Activated T-helper 2 cell treated with anti-CD3 and anti-CD28 coated beads, Interferon-gamma antibody, Interleukin-2, Interleukin-4, amounts not matched to agents 10 μg/mL and 5 μg/mL and 100 μg/mL, durations not matched to agents 14 hours and 24 hours and 36 hours (primary cell): ENCODE measurements around the gene PTH. TPM values are rescaled to one million over a fixed set of nuclear protein-coding genes. Genes with fewer than 3 reads are reported as not detected.
A peak's percentile ranks its signal among the peaks of the same experiment; 100 is the strongest.

ENCODE experiments used
- DNase-seq: peaks from one replicate; pipeline ENCODE4 v3.0.0; 2021; ENCODE audit warnings: low spot score
- H3K27ac Mint-ChIP-seq: one replicate; pipeline ENCODE4 v1.8.0; 2021; ENCODE audit warnings: mixed read lengths
- H3K27me3 Mint-ChIP-seq: one replicate; pipeline ENCODE4 v1.8.0; 2021; ENCODE audit warnings: low read depth, mixed read lengths
- H3K36me3 Mint-ChIP-seq: one replicate; pipeline ENCODE4 v1.8.0; 2021; ENCODE audit warnings: low read depth, mixed read lengths
- H3K4me1 Mint-ChIP-seq: one replicate; pipeline ENCODE4 v1.8.0; 2021; ENCODE audit warnings: low read depth, mixed read lengths
- H3K4me3 Mint-ChIP-seq: one replicate; pipeline ENCODE4 v1.8.0; 2021; ENCODE audit warnings: low read depth, mild to moderate bottlenecking, moderate library complexity, mixed read lengths
- H3K9me3 Mint-ChIP-seq: one replicate; pipeline ENCODE4 v1.8.0; 2021; ENCODE audit warnings: mixed read lengths
- intact Hi-C: fragments of 100-400 bp; cut with micrococcal nuclease; formaldehyde crosslinking; loops from one replicate; pipeline ENCODE4 v1.15.1; 2023
- total RNA-seq: library from RNA; stranded (reverse); gene quantifications from 2 replicates; pipeline ENCODE4 v1.2.3, GENCODE V29; 2022

Gene PTH
- total RNA-seq, 1 donor from 2014 or later: not detected

GRCh38 chr11:13473013-13473722, 22.6 kb downstream of the PTH start:
- no peak overlapping the region for H3K27ac Mint-ChIP-seq
- H3K27me3 Mint-ChIP-seq: peaks cover 22% of the 10 kb centered on the region
- no peaks in the 10 kb centered on the region for H3K36me3 Mint-ChIP-seq
- no peak overlapping the region for H3K4me3 Mint-ChIP-seq
- intact Hi-C loops: no loop called here
- H3K9me3 Mint-ChIP-seq: no peaks in the 10 kb centered on the region
- H3K4me1 Mint-ChIP-seq: no peaks in the 10 kb centered on the region
- DNase-seq: no peak

- intact Hi-C loops: loop anchor here (10.0 kb wide), 2 partner anchors 264 to 504 kb away; no protein-coding TSS in a partner anchor
- Mint-ChIP-seq H3K27ac (no peak overlapping the region), H3K9me3 (no peaks in the 10 kb centered on the region), H3K4me1 (peaks cover 6% of the 10 kb centered on the region), H3K4me3 (no peak overlapping the region), H3K36me3 (no peaks in the 10 kb centered on the region), H3K27me3 (peaks cover 18% of the 10 kb centered on the region)
- DNase-seq: no peak
Observed at GRCh38 chr11:13468750-13469149, 27.0 kb downstream of the PTH start.

- Mint-ChIP-seq H3K4me3 (no peak overlapping the region), H3K9me3 (no peaks in the 10 kb centered on the region), H3K27ac (no peak overlapping the region), H3K27me3 (peaks cover 11% of the 10 kb centered on the region), H3K4me1 (peaks cover 21% of the 10 kb centered on the region), H3K36me3 (no peaks in the 10 kb centered on the region)
- DNase-seq: no peak
- intact Hi-C loops: loop anchor here (10.0 kb wide), 2 partner anchors 261 to 501 kb away; no protein-coding TSS in a partner anchor
Observed at GRCh38 chr11:13465909-13466371, 29.9 kb downstream of the PTH start.

GRCh38 chr11:13463779-13464290, 32.0 kb downstream of the PTH start:
- H3K27ac Mint-ChIP-seq: peak overlapping the region; percentile 93
- peaks cover 11% of the 10 kb centered on the region for H3K36me3 Mint-ChIP-seq
- no peaks in the 10 kb centered on the region for H3K27me3 Mint-ChIP-seq
- no peak for DNase-seq
- H3K9me3 Mint-ChIP-seq: no peaks in the 10 kb centered on the region
- H3K4me1 Mint-ChIP-seq: peaks cover 30% of the 10 kb centered on the region
- intact Hi-C loops: loop anchor here (1.0 to 10.0 kb wide), 4 partner anchors 187 to 499 kb away; partner anchors contain the start of genes BMAL1 and FAR1
- peak overlapping the region; percentile 98 for H3K4me3 Mint-ChIP-seq

GRCh38 chr11:13462901-13463778, 32.7 kb downstream of the PTH start, which contains the start of gene BTBD10:
Gene BTBD10, minus strand, starts transcription at chr11:13463222. Its CDS starts 18,098 bp downstream, at chr11:13445124.
- peaks cover 11% of the 10 kb centered on the region for H3K36me3 Mint-ChIP-seq
- H3K9me3 Mint-ChIP-seq: no peaks in the 10 kb centered on the region
- intact Hi-C loops: loop anchor here (1.0 to 10.0 kb wide), 4 partner anchors 186 to 498 kb away; partner anchors contain the start of genes BMAL1 and FAR1
- peak within 1 kb of the TSS; percentile 98 for H3K4me3 Mint-ChIP-seq
- DNase-seq: peak; percentile 91
- peaks cover 30% of the 10 kb centered on the region for H3K4me1 Mint-ChIP-seq
- H3K27ac Mint-ChIP-seq: peak within 1 kb of the TSS; percentile 93
- no peaks in the 10 kb centered on the region for H3K27me3 Mint-ChIP-seq

- intact Hi-C loops: loop anchor here (10.0 kb wide), 2 partner anchors 258 to 498 kb away; no protein-coding TSS in a partner anchor
- H3K27me3 Mint-ChIP-seq: no peaks in the 10 kb centered on the region
- peak overlapping the region; percentile 93 for H3K27ac Mint-ChIP-seq
- no peaks in the 10 kb centered on the region for H3K9me3 Mint-ChIP-seq
- peaks cover 30% of the 10 kb centered on the region for H3K4me1 Mint-ChIP-seq
- peak; percentile 55 for DNase-seq
- H3K36me3 Mint-ChIP-seq: peaks cover 11% of the 10 kb centered on the region
- H3K4me3 Mint-ChIP-seq: peak overlapping the region; percentile 98
Observed at GRCh38 chr11:13462311-13462900, 33.4 kb downstream of the PTH start.

GRCh38 chr11:13461291-13461690, 34.5 kb downstream of the PTH start:
- H3K36me3 Mint-ChIP-seq: peaks cover 11% of the 10 kb centered on the region
- H3K4me1 Mint-ChIP-seq: peaks cover 30% of the 10 kb centered on the region
- H3K27me3 Mint-ChIP-seq: no peaks in the 10 kb centered on the region
- H3K9me3 Mint-ChIP-seq: no peaks in the 10 kb centered on the region
- intact Hi-C loops: loop anchor here (10.0 kb wide), 2 partner anchors 256 to 496 kb away; no protein-coding TSS in a partner anchor
- H3K4me3 Mint-ChIP-seq: no peak overlapping the region
- no peak overlapping the region for H3K27ac Mint-ChIP-seq
- no peak for DNase-seq

GRCh38 chr11:13450832-13451397, 44.9 kb downstream of the PTH start:
- H3K27me3 Mint-ChIP-seq: no peaks in the 10 kb centered on the region
- no peak for DNase-seq

GRCh38 chr11:13449522-13449921, 46.3 kb downstream of the PTH start:
- no peak for DNase-seq
- H3K9me3 Mint-ChIP-seq: peaks cover 3% of the 10 kb centered on the region
- H3K36me3 Mint-ChIP-seq: peaks cover 34% of the 10 kb centered on the region
- H3K4me3 Mint-ChIP-seq: no peak overlapping the region
- no peak overlapping the region for H3K27ac Mint-ChIP-seq
- intact Hi-C loops: no loop called here
- peaks cover 22% of the 10 kb centered on the region for H3K4me1 Mint-ChIP-seq
- no peaks in the 10 kb centered on the region for H3K27me3 Mint-ChIP-seq

More at GRCh38 chr11:13450832-13451397, 44.9 kb downstream of the PTH start:
- peaks cover 37% of the 10 kb centered on the region for H3K36me3 Mint-ChIP-seq
- H3K9me3 Mint-ChIP-seq: peaks cover 3% of the 10 kb centered on the region
- H3K4me1 Mint-ChIP-seq: peaks cover 22% of the 10 kb centered on the region
- no peak overlapping the region for H3K27ac Mint-ChIP-seq
- no peak overlapping the region for H3K4me3 Mint-ChIP-seq
- intact Hi-C loops: no loop called here

- no peak for DNase-seq
- H3K27ac Mint-ChIP-seq: no peak overlapping the region
- intact Hi-C loops: no loop called here
- peaks cover 22% of the 10 kb centered on the region for H3K4me1 Mint-ChIP-seq
- no peak overlapping the region for H3K4me3 Mint-ChIP-seq
- peaks cover 32% of the 10 kb centered on the region for H3K36me3 Mint-ChIP-seq
- H3K27me3 Mint-ChIP-seq: no peaks in the 10 kb centered on the region
- peaks cover 3% of the 10 kb centered on the region for H3K9me3 Mint-ChIP-seq
Observed at GRCh38 chr11:13448876-13449275, 46.9 kb downstream of the PTH start.

- Mint-ChIP-seq H3K4me1 (peaks cover 19% of the 10 kb centered on the region), H3K27me3 (no peaks in the 10 kb centered on the region), H3K9me3 (no peaks in the 10 kb centered on the region), H3K36me3 (peaks cover 18% of the 10 kb centered on the region), H3K27ac (no peak overlapping the region), H3K4me3 (no peak overlapping the region)
- DNase-seq: no peak
- intact Hi-C loops: no loop called here
Observed at GRCh38 chr11:13446444-13446843, 49.4 kb downstream of the PTH start.

- H3K36me3 Mint-ChIP-seq: peaks cover 14% of the 10 kb centered on the region
- H3K4me1 Mint-ChIP-seq: peaks cover 11% of the 10 kb centered on the region
- no peak overlapping the region for H3K4me3 Mint-ChIP-seq
- no peak for DNase-seq
- H3K27ac Mint-ChIP-seq: no peak overlapping the region
- intact Hi-C loops: no loop called here
- H3K9me3 Mint-ChIP-seq: no peaks in the 10 kb centered on the region
- H3K27me3 Mint-ChIP-seq: no peaks in the 10 kb centered on the region
Observed at GRCh38 chr11:13445588-13445987, 50.2 kb downstream of the PTH start.
